ENCODE results near the gene ICOSLG.
"Not testable (repeated sequence)": the region's sequence is repeated elsewhere in the genome, so short reads cannot be mapped to it uniquely, and the experiment has no call there.

The ICOSLG gene

GRCh38 chr21:44286086-44286715 lies 45.5 kb upstream of the ICOSLG start:
- TF ChIP-seq CSDC2 (CRISPR knock-in tag; IDR thresholded peaks at IDR 0.05), result no peak
- no peak for ATAC-seq

- TF ChIP-seq OSR1 (CRISPR knock-in tag; IDR thresholded peaks at IDR 0.05), result no peak
- no peak for TF ChIP-seq GLIS3 (CRISPR knock-in tag; IDR thresholded peaks at IDR 0.05)
- no peak for TF ChIP-seq POU6F1 (CRISPR knock-in tag; IDR thresholded peaks at IDR 0.05; ENCODE audit: borderline replicate concordance, low read depth)
- TF ChIP-seq TSHZ2 (CRISPR knock-in tag; IDR thresholded peaks at IDR 0.05), result no peak
- TF ChIP-seq ARNTL (CRISPR knock-in tag; IDR thresholded peaks at IDR 0.05; ENCODE audit: borderline replicate concordance, low read depth), result no peak
- no peak for TF ChIP-seq ESRRG (CRISPR knock-in tag; IDR thresholded peaks at IDR 0.05)
- TF ChIP-seq TCF4 (CRISPR knock-in tag; IDR thresholded peaks at IDR 0.05; ENCODE audit: borderline replicate concordance), result no peak
- ATAC-seq, result peak; percentile 34; the same call in 2 of the 3 replicates
These were observed 44.6 kb upstream of the ICOSLG start, which contains the start of gene AIRE for GRCh38 chr21:44285138-44285992. TSS of gene AIRE (plus strand) at chr21:44285876. CDS start at chr21:44286007, 131 bp downstream.

- no peak for TF ChIP-seq CSRNP3 (CRISPR knock-in tag; IDR thresholded peaks at IDR 0.05)
- no peak for TF ChIP-seq BACH2 (CRISPR knock-in tag; IDR thresholded peaks at IDR 0.05; ENCODE audit: borderline replicate concordance)
- no peak for TF ChIP-seq TSHZ2 (CRISPR knock-in tag; IDR thresholded peaks at IDR 0.05)
- no peak for TF ChIP-seq ZNF8 (CRISPR knock-in tag; IDR thresholded peaks at IDR 0.05)
- TF ChIP-seq ESRRG (CRISPR knock-in tag; IDR thresholded peaks at IDR 0.05), result no peak
- no peak for TF ChIP-seq PATZ1 (CRISPR knock-in tag; IDR thresholded peaks at IDR 0.05; ENCODE audit: borderline replicate concordance)
- no peak for TF ChIP-seq CSDC2 (CRISPR knock-in tag; IDR thresholded peaks at IDR 0.05)
- no peak for TF ChIP-seq ISL1 (CRISPR knock-in tag; IDR thresholded peaks at IDR 0.05)
- TF ChIP-seq RARB (CRISPR knock-in tag; IDR thresholded peaks at IDR 0.05), result no peak
- TF ChIP-seq TOX (CRISPR knock-in tag; IDR thresholded peaks at IDR 0.05; ENCODE audit: borderline replicate concordance), result no peak
- no peak for TF ChIP-seq SNAI2 (CRISPR knock-in tag; IDR thresholded peaks at IDR 0.05)
- no peak for TF ChIP-seq PPARA (CRISPR knock-in tag; IDR thresholded peaks at IDR 0.05; ENCODE audit: borderline replicate concordance)
- ATAC-seq, result no peak
These were observed 43.2 kb upstream of the ICOSLG start for GRCh38 chr21:44283948-44284347.

GRCh38 chr21:44283211-44283785 lies 42.6 kb upstream of the ICOSLG start:
- ATAC-seq, result not testable (repeated sequence)
